Stimulated activated CD4-positive, alpha-beta T cell treated with anti-CD3 and anti-CD28 coated beads, Interleukin-12 subunit alpha, Interleukin-12 subunit beta, amount 100 ng/mL, for 24 hours (primary cell): ENCODE data around the gene B9D2.
A peak's percentile ranks its signal among the peaks of the same experiment; 100 is the strongest.
"Not testable (repeated sequence)": the region's sequence is repeated elsewhere in the genome, so short reads cannot be mapped to it uniquely, and the experiment has no call there.

ENCODE experiments used
- DNase-seq, 2 experiments: peaks; one replicate each; pipeline ENCODE4 v3.0.0-alpha.2; 2020; ENCODE audit warnings: low read depth in 2 of 2

The B9D2 gene

DNA sequence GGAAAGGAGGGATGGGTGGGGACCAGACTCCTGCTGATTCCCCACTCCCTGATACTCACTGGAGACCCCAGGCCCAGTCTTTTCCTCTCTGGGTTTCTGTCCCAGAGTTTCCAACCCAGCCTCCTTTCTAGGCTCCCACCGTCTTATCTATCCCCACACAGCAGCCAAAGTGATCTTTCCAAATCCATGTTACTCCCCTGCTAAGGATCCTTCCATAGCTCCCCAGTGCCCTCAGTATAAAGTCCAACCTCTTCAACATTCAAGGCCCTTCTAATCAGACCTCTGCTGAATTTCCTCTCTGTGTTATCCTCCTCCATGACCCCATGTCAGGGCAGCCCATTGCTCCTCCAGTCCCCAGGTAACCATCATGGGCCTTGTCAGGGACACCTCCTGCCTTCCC, 8.9 kb downstream of the B9D2 start:
- no peak for DNase-seq

DNA sequence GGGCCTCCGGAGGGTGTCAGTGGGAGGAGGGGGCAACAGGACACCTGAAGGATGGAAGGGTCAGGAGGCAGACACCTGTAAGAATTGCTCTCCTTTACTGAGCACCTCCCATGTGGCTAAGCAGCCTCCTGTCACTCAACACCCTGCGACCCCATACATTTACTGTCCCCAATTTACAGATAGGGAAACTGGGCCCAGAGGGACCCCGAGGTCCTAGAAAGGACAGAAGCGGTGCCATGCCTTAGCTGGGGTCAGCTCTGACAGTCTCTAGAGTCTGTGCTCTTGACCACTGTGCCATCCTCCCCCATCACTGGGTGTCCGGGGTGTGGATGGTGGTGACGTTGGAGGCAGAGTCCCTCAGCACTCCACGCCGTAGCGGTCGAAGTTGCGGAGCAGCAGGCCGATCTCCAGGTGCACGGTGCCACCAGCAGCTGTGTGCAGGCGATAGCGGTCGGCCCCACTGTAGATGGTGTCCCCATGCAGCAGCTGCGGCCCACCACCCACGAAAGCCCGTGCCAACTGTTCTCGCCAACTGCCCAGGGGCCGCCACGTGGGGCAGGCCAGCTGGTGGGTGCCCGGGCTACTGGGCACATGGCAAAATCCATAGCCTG, 9.5 kb downstream of the B9D2 start:
- no peak for DNase-seq

DNA sequence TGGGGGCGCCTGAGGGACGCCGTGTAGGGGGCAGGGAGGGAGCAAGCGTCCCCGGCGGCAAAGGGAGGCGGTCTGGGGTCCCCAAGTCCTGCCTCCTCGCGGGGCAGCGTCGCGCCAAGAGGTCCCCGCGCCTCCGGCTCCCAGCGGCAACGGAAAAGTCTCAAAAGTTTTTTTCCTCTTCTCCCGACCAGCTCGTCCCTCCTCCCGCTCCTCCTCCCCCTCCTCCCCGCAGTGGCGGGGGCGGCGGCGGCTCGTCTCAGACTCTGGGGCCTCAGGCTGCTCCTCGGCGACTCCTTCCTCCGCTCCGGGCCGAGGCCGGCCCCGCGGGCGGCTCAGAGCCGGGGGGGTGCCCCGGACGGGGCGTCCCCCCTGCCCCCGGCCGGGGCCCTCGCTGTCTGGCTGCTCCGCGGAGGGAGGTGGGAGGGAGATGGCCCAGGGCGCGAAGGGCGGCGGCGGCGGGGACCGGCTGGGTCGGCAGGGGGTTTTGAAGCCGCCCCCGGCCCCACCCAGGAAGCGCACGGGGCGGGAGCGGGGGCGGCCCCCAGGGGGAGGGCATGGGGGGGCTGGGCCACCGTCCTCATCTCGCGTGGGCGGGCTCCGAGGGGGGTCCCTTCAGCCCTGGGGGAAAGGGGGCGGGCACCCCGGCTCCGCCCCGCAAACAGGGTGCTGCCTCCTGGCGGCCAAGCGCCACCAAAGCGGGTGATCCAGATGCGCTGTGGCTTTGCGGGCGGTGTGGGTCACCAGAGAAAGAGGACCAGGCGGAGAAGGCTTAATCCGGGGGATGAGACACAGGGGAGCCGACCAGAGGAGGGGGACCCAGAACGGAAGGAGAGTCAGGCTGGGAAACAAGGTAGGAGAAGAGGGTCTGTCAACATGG, 10.2 kb downstream of the B9D2 start, which contains the start of gene TGFB1:
TSS of gene TGFB1 (minus strand) at position 457 of the 877 bp plus-strand sequence. CDS start 878 bp downstream, outside the sequence.
- DNase-seq = peak; percentile 72 to 86

DNA sequence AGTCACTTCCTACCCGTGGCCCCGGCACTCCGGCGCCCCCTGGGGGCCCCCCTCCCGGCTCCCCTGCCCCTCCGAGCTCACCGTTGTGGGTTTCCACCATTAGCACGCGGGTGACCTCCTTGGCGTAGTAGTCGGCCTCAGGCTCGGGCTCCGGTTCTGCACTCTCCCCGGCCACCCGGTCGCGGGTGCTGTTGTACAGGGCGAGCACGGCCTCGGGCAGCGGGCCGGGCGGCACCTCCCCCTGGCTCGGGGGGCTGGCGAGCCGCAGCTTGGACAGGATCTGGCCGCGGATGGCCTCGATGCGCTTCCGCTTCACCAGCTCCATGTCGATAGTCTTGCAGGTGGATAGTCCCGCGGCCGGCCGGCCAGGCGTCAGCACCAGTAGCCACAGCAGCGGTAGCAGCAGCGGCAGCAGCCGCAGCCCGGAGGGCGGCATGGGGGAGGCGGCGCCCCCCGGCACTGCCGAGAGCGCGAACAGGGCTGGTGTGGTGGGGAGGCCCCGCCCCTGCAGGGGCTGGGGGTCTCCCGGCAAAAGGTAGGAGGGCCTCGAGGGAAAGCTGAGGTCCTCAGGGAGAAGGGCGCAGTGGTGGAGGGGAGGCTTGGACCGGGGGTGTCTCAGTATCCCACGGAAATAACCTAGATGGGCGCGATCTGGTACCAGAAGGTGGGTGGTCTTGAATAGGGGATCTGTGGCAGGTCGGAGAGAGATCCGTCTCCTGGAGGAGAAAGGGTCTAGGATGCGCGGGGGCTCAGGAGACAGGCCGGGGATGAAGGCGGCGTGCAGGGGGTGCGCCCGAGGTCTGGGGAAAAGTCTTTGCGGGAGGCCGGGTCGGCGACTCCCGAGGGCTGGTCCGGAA, 11.1 kb downstream of the B9D2 start:
- peak; percentile 64 to 74 for DNase-seq

DNA sequence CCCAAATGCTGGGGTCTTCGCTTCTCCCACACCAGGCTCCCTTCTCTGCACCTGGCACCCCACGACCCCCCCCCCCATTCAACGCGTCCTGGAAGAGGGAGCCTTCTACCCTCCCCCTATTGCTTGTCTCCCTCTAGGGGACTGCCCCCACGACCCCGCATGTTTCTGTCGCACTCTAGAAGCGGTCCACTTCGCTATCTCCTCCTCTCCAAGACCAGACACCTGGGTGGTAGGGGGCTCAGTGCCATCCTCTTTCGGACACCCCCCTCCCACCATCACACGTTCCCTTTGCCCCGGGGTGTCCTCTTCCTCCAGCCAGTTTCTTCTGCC, 11.7 kb downstream of the B9D2 start:
- no peak for DNase-seq

DNA sequence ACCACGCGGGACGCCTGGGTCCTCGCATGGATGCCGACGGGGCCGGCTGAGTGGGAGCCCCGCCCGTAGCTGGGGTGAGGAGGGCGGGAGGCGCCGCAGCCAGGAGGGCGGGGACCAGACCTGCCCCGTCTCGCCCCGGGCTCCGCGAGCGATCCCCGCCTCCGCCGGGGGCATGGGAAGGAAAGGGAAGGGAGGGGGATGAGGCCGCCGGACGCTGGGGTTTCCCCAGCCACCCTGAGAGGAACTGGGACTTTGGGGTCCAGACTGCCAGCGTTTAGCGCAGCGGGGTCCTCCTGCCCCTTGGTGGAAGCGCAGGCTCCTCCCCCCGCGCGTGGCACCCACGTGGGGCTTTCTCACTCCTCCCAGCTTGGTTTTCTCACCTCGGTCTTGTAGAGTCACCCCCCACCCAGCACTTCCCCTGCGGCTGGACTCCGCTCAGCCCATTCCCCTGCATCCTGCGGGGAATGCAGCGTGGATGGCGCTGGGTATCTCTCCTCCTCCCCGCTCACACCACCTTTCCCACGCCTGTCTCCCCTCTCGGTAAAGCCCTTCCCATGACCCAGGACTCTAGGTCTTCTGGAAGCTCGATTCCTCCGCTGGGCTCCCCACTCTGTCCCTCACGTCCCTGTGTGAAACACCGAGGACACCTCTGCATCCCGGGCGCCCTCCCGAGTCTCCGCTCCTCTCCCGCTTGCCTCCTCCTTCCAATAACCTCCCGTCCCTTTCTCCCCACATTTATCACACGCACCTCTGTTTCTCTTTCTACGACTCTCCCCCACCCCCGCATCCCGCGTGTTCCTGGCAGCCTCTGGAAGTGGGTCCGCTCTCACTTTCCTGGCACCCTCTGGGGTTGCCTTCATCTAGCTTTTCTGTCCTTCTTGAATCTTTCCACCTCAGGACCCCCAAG, 12.4 kb downstream of the B9D2 start:
- peak; percentile 70 to 78 for DNase-seq

DNA sequence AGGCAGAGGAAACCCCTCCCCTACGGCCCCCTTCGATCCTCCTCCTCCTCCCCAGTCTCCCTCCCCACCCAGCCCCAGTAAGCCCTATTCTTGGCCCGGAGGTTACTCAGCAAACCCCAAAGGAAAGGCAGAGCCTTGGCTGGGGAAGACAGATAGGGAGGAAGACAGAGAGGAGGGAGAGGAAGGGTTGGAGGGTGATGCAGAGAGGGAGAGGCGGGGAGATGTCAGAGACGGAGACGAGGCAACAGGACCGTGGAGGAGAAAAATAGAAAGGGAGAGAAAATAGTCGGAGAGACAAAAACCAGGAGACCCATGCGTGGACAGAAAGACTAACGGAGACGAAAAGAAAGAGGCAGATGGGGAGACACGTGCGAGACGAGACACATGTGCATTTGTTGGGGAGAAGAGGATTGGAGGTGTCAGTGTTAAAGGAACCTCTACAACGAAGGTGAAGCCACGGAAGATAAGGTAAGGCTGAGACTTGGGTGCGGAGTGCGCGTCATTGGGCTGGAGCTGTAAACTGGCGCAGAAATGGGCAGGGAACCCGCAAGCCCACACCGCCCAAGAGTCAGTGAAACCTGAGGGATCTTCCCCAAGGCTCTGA, 13.1 kb downstream of the B9D2 start:
- DNase-seq = no peak

DNA sequence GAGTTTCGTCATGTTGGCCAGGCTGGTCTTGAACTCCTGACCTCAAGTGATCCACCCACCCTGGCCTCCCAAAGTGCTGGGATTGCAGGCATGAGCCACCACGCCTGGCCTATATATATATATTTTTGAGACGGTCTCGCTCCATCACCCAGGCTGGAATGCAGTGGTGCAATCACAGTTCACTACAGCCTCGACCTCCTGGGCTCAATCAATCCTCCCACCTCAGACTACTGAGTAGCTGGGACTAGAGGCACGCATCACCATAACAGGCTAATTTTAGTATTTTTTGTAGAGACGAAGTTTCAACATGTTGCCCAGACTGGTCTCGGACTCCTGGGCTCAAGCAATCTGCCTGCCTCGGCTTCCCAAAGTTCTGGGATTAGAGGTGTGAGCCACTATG, 17.0 kb downstream of the B9D2 start:
- DNase-seq = not testable (repeated sequence)

DNA sequence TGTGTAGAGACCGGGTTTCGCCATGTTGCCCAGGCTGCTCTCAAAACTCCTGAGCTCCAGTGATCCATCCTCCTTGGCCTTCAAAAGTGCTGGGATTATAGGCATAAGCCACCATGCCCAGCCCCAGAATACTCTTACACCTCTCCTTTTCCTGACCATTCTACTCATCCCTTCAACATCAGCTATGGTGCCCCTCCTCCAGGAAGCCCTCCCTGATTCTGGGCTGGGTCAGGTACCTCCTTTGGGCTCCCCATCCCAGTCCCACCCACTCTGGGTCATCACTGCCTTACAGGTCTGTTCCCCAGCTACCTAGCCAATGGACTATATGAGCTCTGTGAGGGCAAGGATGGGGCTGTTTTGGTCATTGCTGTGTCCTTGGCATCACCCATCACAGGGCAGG, 19.8 kb downstream of the B9D2 start:
- DNase-seq = no peak

DNA sequence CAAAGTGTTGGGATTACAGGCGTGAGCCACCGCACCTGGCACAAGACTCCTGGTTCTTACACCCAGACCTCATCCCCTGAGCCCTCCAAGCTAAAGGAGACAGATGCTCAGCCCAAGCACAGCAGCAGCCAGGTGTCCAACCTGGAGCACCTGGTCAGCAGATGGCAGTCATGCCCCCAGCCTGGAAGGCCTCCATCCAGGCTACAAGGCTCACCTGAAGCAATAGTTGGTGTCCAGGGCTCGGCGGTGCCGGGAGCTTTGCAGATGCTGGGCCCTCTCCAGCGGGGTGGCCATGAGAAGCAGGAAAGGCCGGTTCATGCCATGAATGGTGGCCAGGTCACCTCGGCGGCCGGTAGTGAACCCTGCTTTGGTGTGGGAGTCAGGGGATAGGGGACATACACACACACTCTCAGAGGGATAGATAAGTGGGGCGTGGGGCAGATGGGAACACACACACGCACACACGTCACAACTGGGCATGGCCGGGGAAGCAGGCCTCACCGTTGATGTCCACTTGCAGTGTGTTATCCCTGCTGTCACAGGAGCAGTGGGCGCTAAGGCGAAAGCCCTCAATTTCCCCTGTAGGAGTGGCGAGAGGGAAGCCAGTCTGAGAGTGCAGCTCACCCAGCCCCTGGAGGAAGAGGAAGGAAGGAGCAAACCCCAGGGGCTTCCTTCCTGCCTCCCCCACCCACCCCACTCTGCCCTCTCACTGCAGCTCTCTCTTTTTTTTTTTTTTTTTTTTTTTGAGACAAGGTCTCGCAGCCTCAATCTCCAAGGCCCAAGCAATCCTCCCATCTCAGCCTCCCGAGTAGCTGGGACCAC, 22.1 kb downstream of the B9D2 start:
- no peak for DNase-seq

DNA sequence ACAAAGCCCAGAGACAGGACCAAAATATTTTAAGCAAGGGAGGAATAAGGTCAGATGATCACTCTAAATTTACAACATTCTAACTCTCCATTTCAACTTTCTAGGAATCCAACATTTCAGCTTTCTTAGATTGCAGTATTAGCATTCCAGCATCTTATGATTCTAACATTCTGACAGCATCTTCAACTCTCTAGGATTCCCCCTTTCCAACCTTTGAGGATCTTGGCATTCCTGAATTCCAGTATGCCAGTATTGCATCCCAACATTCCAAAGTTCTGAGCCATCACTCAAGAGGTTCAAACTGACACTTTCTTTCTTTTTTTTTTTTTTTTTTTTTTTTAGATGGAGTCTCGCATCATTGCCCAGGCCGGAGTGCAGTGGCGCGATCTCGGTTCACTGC, 24.0 kb downstream of the B9D2 start:
- DNase-seq = no peak

DNA sequence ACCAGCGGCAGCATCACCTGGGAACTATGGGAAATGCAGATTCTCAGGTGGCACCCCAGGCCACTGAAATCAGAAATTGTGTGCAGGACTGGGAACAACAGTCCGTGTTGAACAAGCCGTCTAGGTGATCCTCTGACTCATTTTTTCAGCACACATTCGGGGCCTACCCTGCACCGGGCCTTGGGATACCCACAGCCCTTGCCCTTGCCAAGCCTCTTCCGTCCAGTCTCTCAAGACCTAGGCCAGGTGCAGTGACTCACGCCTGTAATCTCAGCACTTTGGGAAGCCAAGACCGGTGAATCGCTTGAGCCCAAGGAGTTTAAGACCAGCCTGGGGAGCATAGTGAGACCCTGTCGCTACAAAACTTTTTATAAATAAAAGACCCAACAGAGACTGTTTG, 28.5 kb downstream of the B9D2 start:
- no peak for DNase-seq

DNA sequence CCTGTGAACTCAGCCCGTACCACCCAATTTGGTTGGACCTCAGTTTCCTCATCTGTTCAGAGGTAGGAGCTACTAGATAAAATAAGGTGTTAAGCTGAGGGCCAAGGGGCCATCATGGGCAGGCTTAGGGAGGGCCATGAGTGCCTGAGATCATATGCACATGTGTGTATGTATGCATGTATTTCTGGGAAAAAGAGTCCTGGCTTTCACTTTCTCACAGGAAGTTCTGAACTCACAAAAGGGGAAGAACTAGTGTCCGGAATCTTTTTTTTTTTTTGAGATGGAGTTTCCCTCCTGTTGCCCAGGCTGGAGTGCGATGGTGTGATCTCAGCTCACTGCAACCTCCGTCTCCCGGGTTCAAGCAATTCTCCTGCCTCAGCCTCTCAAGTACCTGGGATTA, 29.2 kb downstream of the B9D2 start:
- no peak for DNase-seq

DNA sequence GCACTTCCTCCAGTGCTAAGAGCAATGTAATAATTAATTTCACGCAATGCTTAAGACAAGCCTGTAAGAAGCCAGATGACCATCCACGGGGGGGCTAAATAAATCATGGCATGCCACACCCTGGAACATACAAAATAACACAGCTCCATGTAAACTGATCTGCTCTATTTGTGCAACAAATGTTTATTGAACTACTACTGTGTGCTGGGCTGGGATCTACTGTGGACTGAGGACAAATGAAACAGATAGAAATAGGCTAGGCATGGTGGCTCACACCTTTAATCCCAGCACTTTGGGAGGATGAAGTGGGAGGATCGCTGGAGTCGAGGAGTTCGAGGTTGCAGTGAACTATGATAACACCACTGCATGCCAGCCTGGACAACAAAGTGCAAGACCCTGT, 31.5 kb downstream of the B9D2 start:
- DNase-seq = no peak

DNA sequence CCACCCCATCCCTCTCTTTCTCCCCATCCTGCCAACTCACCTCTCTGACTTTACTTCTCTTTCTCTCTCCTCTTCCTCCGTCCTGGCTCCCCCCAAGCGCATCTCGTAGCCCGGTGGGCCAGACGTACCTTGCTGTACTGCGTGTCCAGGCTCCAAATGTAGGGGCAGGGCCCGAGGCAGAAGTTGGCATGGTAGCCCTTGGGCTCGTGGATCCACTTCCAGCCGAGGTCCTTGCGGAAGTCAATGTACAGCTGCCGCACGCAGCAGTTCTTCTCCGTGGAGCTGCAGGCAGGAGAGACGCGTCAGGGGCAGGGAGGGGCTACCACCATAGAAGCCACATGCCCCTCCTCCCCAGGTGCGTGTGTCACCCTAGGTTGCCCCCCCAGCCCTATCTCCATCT, 31.9 kb downstream of the B9D2 start:
- no peak for DNase-seq

DNA sequence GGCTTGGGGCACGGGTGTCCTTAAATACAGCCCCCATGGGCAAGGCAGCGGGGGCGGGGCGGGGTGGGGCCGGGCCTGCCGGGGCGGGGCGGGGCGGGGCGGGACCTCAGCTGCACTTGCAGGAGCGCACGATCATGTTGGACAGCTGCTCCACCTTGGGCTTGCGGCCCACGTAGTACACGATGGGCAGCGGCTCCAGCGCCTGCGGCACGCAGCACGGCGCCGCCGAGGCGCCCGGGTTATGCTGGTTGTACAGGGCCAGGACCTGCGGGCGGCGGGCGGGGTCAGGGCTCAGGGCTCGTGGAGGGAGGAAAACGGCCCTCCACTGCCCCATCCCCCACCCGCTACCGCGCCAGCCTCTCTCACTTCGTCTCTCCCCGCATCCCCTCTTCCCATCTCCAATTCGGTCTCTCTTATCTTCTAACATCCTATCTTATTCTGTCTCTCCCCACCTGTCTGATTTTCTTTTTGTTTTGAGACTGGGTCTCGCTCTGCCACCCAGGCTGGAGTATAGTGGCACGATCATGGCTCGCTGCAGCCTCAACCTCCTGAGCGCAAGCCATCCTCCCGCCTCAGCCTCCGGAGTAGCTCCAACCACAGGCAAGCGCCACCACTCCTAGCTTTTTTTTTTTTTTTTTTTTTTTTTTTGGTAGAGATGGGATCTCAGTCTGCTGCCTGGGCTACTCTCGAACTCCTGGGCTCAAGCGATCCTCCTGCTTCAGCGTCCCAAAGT, 32.8 kb downstream of the B9D2 start:
- DNase-seq = no peak

DNA sequence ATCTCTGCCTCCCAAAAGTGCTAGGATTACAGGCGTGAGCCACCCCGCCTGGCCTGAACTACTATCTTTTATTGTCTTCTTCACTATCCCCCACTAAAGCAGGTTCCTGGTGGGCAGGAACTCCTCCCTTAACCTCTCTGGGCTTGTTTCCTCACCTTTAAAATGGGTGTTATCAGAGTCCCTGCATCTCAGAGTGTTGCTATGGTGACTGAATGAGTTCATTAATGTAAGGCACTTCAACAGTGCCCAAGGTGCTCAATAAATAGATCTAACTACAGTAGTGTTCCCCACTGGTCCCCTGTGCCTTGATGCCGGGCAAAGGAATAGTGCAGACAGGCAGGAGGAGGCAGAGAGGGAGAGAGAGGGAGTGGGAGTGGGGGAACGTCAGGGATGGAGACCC, 33.5 kb downstream of the B9D2 start:
- no peak for DNase-seq

DNA sequence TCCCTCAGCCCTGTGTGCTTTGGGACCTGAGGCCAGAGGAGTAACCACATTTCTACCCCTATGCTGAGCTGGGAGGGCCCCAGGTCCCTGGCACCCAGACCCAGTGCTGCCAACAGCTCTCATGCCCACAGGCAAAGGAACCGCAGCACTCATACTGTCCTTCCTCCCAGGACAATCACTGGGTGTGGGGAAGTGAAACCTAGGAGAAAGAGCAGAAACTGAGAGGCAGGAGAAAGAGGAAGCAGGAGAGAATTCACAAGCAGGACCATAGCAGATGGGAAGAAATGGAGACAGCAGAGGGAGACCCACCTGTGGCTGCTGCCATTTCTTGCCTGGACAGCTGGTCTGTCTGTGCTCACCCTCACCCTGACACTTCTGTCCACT, 35.1 kb downstream of the B9D2 start:
- DNase-seq = no peak

DNA sequence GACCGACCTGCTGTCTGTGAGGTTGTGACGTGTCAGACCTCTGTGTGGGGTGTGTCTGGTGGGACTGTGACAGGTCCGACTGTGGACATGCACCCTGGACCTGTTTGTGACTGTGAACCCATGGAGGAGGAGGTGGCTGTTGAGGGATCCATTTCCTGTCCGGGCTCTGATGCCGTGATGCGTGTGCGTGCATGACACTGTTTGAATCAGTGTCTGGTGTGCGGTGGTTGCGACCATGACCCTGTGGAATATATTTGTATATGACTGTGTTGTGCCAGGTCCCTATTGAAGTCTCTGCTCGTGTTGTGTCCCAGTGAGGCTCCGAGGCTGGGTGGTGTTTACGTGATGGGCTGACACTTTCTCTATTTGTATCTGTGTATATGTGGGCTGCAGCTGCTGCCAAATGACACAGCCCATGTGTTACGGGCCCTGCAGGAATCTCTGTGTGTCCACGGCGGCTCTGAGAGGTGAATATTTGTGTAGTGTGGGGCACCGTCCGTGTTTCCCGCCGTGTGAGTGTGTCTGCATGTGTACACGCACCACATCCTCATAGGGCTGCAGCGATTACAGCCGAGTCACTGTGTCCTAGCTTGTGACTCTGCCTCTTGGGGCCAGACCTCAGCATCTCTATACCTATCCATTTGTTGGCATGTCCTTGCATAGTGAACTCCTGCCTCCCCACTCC, 35.6 kb downstream of the B9D2 start:
- peak in 1 of 2 experiments; percentile 36 for DNase-seq
